Inferior parietal cortex (tissue), 1 donor: ENCODE results near the gene HS1BP3.

Experiments used
- DNase-seq: peaks from one replicate; pipeline ENCODE4 v3.0.0-alpha.2; 2016; ENCODE audit errors: extremely low spot score

HS1BP3 gene

GRCh38 chr2:20645761-20646160, 5.1 kb downstream of the HS1BP3 start:
- no peak for DNase-seq

GRCh38 chr2:20645301-20645701, 5.6 kb downstream of the HS1BP3 start:
- no peak for DNase-seq

- no peak for DNase-seq
Measured at GRCh38 chr2:20643826-20644225, 7.1 kb downstream of the HS1BP3 start.

- DNase-seq: no peak
Measured at GRCh38 chr2:20643060-20643459, 7.8 kb downstream of the HS1BP3 start.

DNA sequence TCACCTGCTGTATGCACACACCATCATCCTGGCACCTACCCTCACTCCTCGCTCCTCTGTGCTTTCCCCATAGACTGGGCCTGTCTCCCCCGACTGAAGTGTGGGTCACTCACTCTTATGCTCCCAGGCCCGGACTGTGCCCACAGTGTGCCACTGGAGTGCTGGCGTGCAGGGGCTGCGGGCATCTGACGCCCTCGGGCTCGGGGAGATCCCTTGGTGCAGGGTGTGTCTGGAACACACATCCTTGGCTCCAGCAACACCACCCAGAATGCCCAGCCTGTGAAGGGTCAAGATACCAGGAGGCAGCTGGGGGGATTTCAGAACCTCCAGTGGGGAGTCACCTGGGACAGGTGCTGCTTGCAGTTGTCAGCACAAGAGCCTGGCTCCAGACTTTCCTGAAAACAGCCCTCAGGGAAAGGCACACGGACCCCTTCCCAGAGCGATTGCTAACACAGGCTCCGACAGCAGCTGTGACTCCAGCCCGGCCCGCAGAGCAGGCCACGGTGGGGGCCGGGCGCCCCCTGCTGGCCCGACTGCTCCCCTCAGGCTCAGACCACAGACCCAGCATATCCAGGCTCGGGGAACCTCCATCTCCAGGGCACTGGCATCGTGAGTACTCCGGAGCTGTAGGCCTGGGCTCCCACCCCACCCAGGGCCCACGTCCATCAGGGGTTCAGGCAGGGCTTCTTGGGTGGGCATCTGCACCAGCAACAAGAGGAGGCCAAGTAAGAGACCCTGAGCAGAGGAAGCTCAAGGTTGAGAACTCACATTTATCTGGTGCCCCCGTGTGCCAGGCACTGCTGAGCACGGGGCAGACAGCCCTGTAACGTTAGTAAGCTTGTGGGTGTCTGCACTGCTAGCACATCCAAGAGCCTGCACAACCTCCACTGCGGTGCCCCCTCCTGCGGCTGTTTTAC, 8.6 kb downstream of the HS1BP3 start:
- peak; percentile 77 for DNase-seq

- DNase-seq: no peak
Measured at GRCh38 chr2:20641123-20641985, 9.5 kb downstream of the HS1BP3 start.

DNA sequence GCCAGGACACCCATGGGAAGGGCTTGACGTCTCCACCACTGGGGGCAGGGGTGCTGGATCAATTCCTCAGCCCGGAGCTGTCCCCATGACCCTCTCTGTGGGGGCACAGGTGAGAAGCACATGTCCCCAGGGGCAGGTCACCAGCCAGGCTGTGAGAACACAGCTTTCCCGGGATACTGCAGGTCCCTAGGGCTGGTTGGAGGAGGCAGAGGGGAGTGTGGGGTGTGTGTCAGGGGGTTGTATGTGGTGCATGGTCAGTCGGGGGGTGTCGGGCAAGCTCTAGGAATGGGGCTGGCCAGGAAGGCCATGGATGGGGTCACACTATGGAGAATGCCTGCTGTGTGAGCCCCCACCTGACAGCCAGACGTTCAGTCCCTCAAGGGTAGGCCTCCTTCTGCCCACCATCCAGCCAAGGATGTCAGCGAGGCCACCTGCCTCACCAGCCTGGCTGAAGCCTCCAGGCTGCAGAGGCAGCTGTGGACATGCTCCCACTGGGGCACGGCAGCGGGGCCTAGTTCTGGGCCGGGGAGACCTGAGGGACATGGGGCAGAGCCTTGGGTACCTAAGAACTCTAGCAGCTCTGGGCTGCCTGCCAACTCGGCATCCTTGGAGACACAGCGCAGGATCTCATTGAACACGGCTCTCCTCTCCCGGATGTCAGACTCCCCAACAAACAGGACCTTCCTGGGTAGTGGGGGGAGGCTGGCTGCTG, 10.3 kb downstream of the HS1BP3 start:
- DNase-seq: peak; percentile 17

GRCh38 chr2:20638646-20639430, 12.1 kb downstream of the HS1BP3 start:
- DNase-seq: no peak

DNA sequence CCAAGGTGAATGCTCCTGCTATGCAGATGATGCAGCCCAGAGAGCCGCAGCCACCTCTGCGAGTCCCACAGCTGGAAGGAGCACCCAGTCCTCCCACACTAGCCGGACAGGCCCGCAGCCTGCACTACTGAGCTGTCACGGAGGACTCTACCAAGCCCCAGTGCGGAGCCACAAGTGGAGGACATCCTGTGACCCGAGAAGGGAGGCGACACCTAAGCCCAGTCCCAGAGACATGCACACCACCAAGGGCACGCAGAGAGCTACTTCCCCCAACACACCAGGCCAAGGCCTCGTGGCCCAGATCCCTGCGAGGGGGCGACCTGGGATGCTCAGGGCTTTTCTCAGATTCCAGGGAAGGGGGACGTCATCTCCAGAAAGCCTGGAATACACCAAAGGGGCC, 12.9 kb downstream of the HS1BP3 start:
- DNase-seq: no peak

- peak; percentile 6 for DNase-seq
Measured at GRCh38 chr2:20637147-20637546, 13.8 kb downstream of the HS1BP3 start.

DNA sequence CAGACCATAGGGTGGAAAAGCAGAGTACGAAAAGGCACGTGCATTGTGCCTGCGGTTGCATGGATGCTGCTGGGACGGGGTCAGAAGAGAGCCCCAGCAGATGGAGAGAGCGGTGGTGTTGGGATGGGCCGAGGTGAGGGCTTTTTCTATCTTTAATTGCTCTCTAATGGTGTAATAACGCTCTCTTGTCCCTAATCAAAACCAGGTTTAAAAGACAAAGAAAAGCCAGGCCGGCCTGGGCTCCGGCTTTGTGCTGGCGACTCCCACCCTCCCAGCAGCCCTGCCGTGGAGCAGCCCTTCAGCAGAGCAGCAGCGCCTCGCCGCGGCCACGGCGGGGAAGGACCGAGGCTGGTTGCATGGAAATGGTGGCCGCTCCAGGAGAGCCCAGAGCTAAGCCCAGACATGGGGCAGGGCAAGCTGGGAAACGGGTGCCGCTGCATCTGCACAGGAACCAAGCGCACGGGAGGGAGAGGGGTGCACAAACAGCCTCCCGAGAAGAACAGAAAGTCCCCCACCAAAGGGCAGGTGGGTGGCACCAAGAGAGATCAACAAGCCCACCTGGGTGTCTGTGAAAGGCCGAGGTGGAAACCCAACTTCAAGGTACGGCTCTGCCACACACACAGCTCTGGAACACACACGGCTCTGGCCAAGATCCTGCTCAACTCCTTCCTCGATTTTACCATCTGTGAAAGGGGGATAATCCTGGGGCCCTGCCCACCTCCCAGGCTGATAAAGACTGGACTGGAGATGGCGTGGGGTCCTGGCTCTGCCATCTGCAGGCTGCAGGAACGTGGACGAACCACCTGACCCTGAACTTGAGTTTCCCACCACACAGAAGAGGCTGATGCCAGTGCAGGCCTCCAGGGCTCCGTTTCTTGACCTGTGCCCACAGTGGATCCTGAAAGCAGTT, 15.0 kb downstream of the HS1BP3 start:
- DNase-seq: peak; percentile 87

- peak; percentile 38 for DNase-seq
Measured at GRCh38 chr2:20635113-20635510, 15.8 kb downstream of the HS1BP3 start.

GRCh38 chr2:20634507-20635112, 16.3 kb downstream of the HS1BP3 start:
- no peak for DNase-seq

DNA sequence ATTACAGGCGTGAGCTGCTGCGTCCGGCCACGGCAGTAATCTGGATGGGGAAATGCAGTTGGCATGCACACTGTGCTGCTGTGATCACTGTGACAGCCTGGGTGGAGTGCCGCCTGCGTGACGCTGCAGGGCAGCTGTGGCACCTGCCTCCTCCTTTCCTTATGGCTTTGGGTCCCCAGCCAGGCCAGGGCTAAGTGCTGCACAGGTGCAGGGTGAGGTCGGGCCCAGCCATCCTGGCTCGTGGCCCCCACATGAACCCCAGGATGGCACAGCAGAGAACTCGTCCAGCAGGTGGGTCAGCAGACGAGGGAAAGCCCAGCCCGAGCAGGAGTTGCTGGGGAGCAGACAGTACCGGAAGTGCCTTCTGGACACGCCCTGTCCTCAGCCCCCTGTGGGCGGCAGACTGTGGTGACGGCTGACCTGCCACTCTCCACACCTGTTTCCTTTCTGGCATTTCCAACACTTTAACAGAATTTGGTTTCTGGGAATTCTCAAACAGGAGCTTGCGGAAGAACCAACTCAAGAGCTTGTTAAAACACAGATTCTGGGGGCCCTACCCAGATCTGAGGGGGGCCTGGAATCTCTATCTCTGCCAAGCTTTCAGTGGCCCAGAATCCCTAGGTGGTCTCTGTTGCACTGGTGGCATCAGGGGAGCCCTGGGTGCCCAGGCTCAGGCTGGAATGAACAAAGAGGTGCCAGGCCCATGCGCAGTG, 16.9 kb downstream of the HS1BP3 start:
- no peak for DNase-seq

GRCh38 chr2:20633001-20633400, 17.9 kb downstream of the HS1BP3 start:
- DNase-seq: no peak

- DNase-seq: no peak
Measured at GRCh38 chr2:20632446-20632990, 18.4 kb downstream of the HS1BP3 start.

DNA sequence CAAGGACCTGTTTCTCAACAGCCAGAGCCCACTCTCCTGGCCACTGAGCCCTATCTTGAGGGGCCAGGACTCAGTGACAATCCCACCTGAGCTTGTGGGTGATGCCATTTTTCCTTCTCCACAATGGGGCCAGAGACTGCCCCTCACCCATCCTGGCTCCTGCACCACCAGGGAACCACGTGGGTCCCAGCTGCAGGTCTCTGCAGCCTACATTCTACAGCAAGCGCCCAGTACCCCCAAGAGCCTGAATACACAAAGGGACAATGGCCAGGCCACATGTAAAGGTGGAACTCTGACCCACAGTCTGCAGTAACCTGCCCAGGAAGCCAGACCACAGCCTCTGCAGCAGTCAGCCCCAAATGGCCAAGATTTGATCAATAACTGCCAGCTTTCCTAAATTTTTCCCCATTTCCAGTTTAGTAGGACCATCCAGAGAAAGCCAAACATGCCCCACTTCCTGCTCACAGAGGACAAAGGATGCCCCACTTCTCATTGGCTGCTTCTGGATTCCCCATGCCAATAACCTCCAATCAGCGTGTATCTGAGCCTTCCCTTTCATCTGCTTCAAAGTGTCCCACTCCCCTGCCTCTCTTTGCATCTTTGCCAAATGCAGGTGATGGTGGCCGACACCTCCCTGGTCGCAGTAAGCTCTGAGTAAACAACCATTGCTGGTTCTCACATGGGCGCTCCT, 19.1 kb downstream of the HS1BP3 start:
- no peak for DNase-seq

DNA sequence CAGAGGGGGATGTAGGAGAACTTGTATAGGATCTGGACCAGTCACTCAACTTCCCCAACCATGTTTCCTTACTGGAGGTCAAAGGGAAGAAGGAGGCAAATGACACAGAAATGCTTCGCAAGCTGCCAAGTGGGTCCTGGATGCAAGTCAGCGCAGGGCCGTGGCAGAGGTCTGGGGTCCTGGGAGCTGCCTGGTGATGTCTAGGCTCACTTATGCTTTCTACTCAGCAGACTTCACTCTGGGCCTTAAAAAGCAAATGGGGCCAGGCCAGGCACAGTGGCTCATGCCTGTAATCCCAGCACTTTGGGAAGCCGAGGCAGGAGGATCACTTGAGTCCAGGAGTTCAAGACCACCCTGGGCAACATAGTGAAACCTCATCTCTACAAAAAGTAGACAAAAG, 19.9 kb downstream of the HS1BP3 start:
- no peak for DNase-seq
